Activated B cell treated with CpG ODN at 0.5 μM for 24 hours (primary cell): ENCODE results near the gene SLC16A4. TPM values are rescaled to one million over a fixed set of nuclear protein-coding genes. Genes with fewer than 3 reads are reported as not detected.

Experiments used
- total RNA-seq: library from RNA; stranded (reverse); gene quantifications from 2 replicates; pipeline ENCODE4 v1.2.3, GENCODE V29; 2022

SLC16A4 gene
- total RNA-seq, 1 donor from 2014 or later, result 0.89 TPM

Other genes with a start within 250 kb of the SLC16A4 start
- not detected in 2 replicates for gene SLC6A17, start 240.5 kb downstream of the SLC16A4 start, total RNA-seq
- 8.5 and 9.8 TPM in 2 replicates for gene KCNC4, start 180.7 kb downstream of the SLC16A4 start, total RNA-seq
- 52.7 and 61.1 TPM in 2 replicates for gene RBM15, start 51.6 kb downstream of the SLC16A4 start, total RNA-seq
- gene LAMTOR5, start 16.7 kb upstream of the SLC16A4 start, total RNA-seq, result 160 and 172 TPM in 2 replicates
- gene PROK1, start 60.1 kb upstream of the SLC16A4 start, total RNA-seq, result not detected in 2 replicates
- not detected in 2 replicates for gene KCNA10, start 128.1 kb upstream of the SLC16A4 start, total RNA-seq
- gene KCNA2, start 215.3 kb upstream of the SLC16A4 start, total RNA-seq, result 0.12 and 0.13 TPM in 2 replicates